GDM1 (cell line): ENCODE results near the gene EMD.
"Not testable (repeated sequence)": the region's sequence is repeated elsewhere in the genome, so short reads cannot be mapped to it uniquely, and the experiment has no call there.

Experiments
- DNase-seq: peaks from one replicate; lab custom pipeline; 2025; lab: John Stamatoyannopoulos, UW

EMD gene

GRCh38 chrX:154378799-154379568 lies at the start of gene EMD:
Gene EMD (plus strand): TSS chrX:154379295. CDS start chrX:154379485, 190 bp downstream.
- peak; percentile 100 for DNase-seq

DNA sequence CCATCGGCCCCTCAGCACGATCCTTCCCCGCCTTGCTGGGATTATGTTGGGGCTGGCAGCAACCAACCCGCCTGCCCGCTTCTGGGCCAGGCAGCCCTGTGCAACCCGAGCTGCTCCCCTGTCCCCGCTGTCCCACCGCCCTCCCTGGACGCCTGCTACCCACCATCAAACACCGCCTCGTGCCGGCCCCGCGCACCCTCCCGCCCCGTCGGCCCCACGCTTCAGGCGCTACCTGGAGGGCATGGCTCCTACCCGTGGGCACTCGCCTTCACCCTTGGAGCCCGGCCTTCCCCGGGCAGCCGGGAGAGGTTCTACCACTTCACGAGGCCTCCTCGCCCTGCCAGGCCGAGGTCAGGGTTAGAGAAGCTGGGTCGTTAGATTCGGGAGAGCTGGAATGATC lies 46.5 kb upstream of the EMD start:
- DNase-seq: no peak

DNA sequence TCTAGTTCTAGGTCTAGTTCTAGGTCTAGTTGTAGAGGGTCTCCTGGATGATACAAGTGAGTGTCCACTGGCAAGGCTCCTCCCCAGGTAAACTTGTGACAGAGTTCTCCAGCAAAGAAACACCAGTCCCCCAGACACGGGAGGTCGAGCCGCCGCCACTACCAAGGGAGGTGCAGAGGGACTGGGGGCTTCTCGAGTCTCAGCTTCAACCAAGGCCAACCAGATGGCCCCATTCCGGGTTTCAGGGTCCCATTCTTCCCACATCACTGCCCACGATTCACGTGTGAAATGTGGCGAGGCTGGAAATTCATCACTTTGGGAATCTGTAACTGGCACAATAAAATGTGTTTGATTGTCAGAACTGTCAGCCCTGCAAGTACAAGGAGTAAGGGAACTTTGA lies 46.0 kb upstream of the EMD start:
- DNase-seq: no peak

DNA sequence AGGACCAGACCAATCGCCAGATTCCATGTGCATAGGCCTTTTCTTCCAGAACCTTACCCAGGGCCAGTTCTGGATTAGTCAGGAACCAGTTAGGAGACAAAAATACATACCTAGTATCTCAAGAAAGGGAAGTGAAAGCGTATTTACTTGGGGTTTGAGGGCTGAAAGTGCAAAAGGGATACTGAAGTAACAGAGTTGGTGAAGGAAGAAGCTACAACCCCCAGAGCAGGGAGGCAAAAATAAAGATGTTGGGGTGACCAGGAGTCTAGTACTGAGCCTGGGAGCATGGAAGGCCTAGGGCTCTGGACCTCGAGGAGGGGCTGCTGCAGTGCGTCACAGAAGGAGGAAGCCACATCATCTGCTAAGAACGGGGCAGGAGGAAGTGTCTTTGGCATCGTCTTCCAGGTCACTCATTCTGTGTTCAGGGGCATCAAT lies 45.2 kb upstream of the EMD start:
- peak; percentile 30 for DNase-seq

DNA sequence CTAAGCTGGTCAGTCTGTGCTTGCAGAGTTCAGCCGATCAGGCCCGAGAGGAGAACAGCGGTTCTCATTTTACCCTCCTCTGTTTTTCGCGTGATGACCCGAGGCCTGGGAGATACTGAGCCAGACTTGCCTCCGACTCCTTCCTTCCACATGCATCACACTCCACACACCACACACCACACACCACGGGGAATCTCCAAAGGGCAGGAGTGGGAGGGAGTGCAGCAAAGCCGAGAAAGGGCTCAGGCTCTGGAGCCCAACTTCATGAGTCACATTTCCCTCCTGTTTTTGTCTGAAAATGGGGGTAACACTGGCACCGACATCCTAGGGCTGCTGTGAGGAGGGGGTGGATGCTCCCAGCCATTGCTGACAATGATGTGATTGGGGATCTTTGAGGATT lies 44.6 kb upstream of the EMD start:
- DNase-seq: no peak

GRCh38 chrX:154341399-154342298 lies 37.4 kb upstream of the EMD start:
- not testable (repeated sequence) for DNase-seq

DNA sequence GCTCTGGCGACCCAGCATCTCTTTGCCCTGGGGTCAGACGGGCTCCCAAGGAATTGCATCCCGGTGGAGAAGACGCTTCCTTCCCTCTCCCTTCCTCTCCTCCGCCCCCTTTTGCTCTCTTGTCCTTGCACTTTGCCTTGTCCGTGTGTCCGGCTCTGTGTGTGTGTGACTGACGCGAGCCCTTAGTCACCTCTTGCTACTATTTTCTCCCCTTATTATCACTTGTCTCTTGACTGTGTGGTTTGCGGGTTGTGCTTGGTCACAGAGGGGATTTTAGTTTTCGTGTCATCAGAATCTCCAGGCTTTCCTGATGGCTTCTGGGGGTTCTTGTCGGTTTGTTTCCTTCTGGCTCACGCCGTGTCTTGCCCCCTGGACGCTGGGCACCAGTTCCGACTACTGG lies 36.0 kb upstream of the EMD start:
- DNase-seq: not testable (repeated sequence)

DNA sequence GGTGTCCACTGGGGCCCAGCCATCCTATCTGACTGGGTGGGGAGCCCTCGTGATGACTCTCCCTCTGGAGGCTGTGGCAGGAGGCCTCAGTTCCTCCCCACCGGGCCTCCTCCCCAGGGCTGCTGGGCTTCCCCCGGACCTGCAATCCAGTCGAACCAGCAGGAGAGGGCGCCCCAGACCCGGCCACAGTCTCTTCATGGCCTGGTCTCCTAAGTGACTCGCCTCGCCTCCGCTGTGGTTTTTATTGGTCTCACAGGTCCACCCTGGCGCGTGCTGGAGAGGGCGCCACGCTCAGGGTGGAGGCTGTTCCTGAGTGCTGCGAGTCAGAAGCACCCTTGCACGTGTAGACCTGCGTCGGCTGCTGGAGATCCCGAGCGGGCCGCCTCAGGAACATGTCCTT lies 35.5 kb upstream of the EMD start:
- DNase-seq: not testable (repeated sequence)

DNA sequence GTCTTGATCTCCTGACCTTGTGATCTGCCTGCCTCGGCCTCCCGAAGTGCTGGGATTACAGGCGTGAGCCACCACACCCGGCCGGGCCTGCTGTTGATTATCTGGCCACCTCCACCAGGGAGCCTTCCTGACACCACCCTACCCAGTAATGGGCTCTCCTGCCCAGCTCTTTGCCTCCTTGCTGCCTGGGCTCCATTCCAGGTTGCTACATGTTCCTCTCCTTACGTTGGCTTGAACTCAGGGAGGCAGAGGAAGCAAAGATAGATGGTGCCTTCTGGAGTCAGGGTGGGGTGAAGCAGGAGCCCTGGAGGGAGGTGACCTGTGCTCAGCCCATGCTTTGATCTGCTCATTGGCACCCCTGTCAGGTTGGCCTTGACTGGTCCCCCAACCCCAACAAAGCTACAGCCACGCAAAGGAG lies 31.0 kb upstream of the EMD start:
- no peak for DNase-seq

GRCh38 chrX:154348646-154349358 lies 30.3 kb upstream of the EMD start:
- DNase-seq: no peak

GRCh38 chrX:154349359-154349935 lies 29.6 kb upstream of the EMD start:
- no peak for DNase-seq

DNA sequence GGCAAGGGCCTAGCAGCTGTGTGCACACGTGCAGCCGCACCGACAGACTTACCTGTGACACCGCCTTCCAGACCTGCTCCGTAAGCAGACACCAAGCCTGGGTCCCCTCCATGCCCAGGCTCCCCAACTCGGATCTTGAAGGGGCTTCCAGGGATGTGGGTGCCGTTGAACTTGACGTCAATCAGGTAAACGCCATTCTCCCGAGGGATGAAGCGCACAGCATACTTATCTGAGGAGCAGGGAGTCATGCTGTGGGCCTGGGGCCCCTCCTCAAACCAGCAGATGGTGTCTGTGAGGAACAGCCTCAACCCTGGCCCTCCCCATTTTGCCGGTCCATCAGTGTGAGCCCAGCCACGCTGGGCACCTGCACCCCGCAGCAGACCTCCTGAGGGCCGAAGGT lies 29.1 kb upstream of the EMD start:
- no peak for DNase-seq

GRCh38 chrX:154350429-154351182 lies 28.5 kb upstream of the EMD start:
- DNase-seq: no peak

DNA sequence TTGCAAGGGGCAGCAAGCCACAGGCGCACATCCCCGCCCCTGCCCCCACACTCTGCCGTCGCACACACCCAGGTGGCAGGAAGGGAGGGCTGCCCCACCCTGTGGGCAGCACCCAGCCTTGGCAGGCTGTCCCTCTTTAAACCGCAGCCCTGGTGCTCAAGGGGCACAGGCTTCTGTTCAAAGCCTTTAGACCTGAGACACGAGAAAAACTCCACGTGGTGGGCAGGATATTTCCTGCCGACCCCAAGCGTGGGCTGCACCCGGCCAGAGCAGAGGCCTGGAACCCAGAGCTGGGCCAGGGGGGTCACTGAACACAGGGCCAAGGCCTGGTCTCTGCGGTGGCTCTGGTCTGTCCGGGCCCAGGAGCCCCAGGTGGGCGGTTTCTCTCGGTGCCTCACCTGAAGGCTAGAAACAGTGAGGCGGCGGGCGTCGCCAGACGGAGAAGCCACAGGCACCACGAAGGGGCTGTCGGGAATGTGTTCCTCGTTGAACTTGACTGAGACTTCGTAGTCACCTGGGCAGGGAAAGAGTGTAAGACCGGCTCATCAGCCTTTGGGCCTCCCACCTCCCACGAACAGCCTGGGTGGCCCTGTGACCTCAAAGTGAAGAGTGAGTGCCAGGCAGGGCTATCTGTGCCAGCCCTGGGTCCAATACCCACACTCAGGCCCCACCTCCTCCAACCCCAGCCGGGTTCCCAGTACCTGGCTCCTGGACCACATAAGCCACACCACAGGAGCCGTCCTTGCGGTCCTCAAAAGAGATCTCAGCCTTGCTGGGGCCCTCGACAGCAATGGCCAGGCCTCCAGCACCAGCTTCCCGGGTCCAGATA lies 27.7 kb upstream of the EMD start:
- DNase-seq: no peak

GRCh38 chrX:154352012-154352401 lies 27.1 kb upstream of the EMD start:
- DNase-seq: no peak

DNA sequence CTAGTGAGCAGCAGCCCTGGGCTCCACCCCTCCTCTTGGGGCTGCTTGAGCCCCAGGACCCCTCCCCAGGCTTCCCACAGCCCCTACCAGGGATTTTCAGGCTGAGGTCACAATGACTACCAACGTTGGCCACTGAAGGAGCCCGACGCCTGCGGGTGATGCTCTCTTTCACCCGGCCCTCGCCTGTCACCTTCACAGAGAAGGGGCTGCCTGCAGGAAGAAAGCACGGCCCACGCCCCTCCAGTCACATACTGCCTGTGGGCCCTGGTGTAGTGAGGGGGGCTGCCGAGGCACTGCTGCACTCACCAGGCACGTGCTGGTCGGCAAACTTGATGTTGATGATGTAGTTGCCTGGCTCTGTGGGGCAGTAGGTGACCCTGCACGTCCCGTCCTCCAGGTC lies 26.6 kb upstream of the EMD start:
- DNase-seq: no peak

DNA sequence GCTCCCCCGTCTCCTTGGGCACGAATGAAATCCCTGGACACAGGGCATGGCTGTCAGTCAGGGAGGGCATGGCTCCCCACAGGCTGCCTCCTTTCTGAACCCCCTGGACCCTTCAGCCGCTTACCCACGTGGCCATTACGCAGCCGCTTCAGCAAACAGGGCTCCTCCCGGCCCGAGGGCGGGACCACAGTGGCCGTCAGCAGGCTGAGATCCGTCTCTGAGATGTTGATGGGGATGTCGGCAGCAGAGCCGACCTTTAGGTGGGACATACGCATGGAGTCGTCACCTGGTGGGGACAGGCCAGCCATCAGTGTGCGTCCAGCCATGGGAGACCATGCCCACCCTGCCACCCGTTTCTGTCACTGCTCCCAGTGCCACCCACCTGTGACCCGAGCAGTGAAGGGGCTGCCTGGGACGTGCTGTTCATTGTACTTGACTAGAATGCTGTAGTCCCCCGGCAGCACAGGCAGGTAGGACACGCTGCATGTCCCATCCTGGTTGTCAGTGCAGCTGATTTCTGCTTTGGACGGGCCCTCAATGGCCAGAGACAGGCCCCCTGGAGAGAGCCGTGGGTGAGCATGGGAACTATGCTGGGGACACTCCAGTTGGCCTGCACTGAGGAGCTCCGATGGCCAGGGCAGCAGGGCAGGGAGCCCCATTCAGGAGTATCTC lies 25.8 kb upstream of the EMD start:
- no peak for DNase-seq

DNA sequence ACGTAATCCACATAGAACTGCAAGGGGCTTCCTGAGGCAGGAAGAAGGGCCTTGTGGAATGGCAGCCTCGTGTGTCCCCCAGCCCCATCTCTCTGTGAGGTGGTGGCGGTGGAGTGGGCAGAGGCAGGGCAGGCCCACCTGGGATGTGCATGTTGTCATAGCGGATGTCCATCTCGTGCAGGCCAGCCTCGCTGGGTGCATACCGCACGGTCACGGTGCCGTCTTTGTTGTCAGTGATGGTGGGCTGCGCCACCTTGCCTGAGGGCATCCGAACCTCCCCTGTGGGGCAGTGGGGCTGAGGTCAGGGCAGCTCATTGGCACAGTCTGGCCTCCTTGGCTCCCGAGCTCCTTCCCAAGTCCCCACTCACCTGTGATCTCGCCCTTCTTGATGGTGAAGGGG lies 25.1 kb upstream of the EMD start:
- DNase-seq: no peak

DNA sequence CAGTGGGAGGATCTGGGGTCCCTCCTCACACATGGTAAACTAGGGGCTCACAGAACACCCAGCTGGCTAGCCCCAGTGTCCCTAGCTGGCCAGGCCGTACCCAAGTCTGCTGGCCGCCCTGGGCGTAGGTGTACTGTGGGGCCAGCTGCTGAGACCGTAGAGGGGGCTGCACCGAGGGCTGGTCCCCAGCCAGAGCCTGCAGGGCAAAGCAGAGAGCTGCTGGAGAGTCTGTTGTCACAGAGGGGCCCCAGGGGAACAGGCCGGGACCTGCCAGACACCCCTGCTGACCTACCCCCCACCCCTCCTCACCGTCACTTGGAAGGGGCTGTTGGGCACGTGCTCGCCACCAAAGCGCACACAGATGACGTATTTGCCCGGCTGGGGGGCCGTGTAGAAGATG lies 24.6 kb upstream of the EMD start:
- DNase-seq: no peak
